ENCODE data around the gene PVR.

Gene PVR

GRCh38 chr19:44640518-44640917 is 3.2 kb upstream of the PVR start:
- CTCF ChIA-PET = interaction anchor here (0.6 to 2.1 kb wide), 3 partner anchors 16 to 74 kb away, joined by 3 to 8 read pairs (median 4); no protein-coding TSS in a partner anchor
- TF ChIP-seq MEIS1 (CRISPR knock-in tag; IDR thresholded peaks at IDR 0.05; ENCODE audit: borderline replicate concordance) (no peak), REST (tag by site-specific recombination; IDR thresholded peaks at IDR 0.05) (0 out of 2 replicates have a peak, but pooled peaks have one; percentile 21)
- Histone ChIP-seq H3K36me3 (ENCODE audit: control insufficient read depth in 2 of 2, insufficient read depth in 1 of 2, low read length in 2 of 2) (no peaks in the 10 kb centered on the region), H3K9me3 (ENCODE audit: control insufficient read depth, insufficient read depth, low read depth, low read length) (no peaks in the 10 kb centered on the region), H3K27ac (ENCODE audit: extremely low read depth, low read depth, low read length) (no peak overlapping the region), H3K4me3 (ENCODE audit: low read depth, low read length) (no peak overlapping the region), H3K4me1 (ENCODE audit: control insufficient read depth, insufficient read depth, low read length) (no peaks in the 10 kb centered on the region)
- POLR2A ChIA-PET = no interaction called here

GRCh38 chr19:44641501-44642265 is 2.0 kb upstream of the PVR start:
- Histone ChIP-seq H3K9me3 (ENCODE audit: control insufficient read depth, insufficient read depth, low read depth, low read length) (no peaks in the 10 kb centered on the region), H3K4me3 (ENCODE audit: low read depth, low read length) (no peak overlapping the region), H3K36me3 (ENCODE audit: control insufficient read depth in 2 of 2, insufficient read depth in 1 of 2, low read length in 2 of 2) (peaks cover 0 to 5% of the 10 kb centered on the region in 2 experiments; a peak in 2 of 3 replicates), H3K4me1 (ENCODE audit: control insufficient read depth, insufficient read depth, low read length) (no peaks in the 10 kb centered on the region), H3K27ac (ENCODE audit: extremely low read depth, low read depth, low read length) (no peak overlapping the region)
- CTCF ChIA-PET = interaction anchor here (0.5 to 2.1 kb wide), 6 partner anchors 9 to 71 kb away, joined by 3 to 8 read pairs (median 4); no protein-coding TSS in a partner anchor
- TF ChIP-seq ZNF548 (tag by site-specific recombination; IDR thresholded peaks at IDR 0.05) = no peak
- no peak for TF ChIP-seq ZNF133 (tag by site-specific recombination; IDR thresholded peaks at IDR 0.05)
- no peak for TF ChIP-seq ZNF701 (tag by site-specific recombination; IDR thresholded peaks at IDR 0.05)
- no peak for TF ChIP-seq ZNF658 (tag by site-specific recombination; IDR thresholded peaks at IDR 0.05)
- no peak for TF ChIP-seq SP2 (tag by site-specific recombination; IDR thresholded peaks at IDR 0.05)
- no peak for TF ChIP-seq ZNF169 (tag by site-specific recombination; IDR thresholded peaks at IDR 0.05)
- TF ChIP-seq ZNF433 (tag by site-specific recombination; IDR thresholded peaks at IDR 0.05; ENCODE audit: low read depth) = no peak
- no peak for TF ChIP-seq ZSCAN16 (tag by site-specific recombination; IDR thresholded peaks at IDR 0.05)
- POLR2A ChIA-PET = interaction anchor here (3.1 kb wide), 1 partner anchor 11 kb away, joined by 12 read pairs; no protein-coding TSS in a partner anchor

- Histone ChIP-seq H3K36me3 (ENCODE audit: control insufficient read depth in 2 of 2, insufficient read depth in 1 of 2, low read length in 2 of 2) (peaks cover under 1 to 10% of the 10 kb centered on the region in 2 experiments; a peak in 2 of 3 replicates), H3K27ac (ENCODE audit: extremely low read depth, low read depth, low read length) (no peak overlapping the region), H3K9me3 (ENCODE audit: control insufficient read depth, insufficient read depth, low read depth, low read length) (no peaks in the 10 kb centered on the region), H3K4me3 (ENCODE audit: low read depth, low read length) (no peak overlapping the region), H3K4me1 (ENCODE audit: control insufficient read depth, insufficient read depth, low read length) (no peaks in the 10 kb centered on the region)
- ChIA-PET CTCF (interaction anchor here (0.5 to 1.6 kb wide), 5 partner anchors 60 to 85 kb away, joined by 3 to 6 read pairs (median 3); no protein-coding TSS in a partner anchor), POLR2A (interaction anchor here (3.1 kb wide), 1 partner anchor 11 kb away, joined by 12 read pairs; no protein-coding TSS in a partner anchor)
- TF ChIP-seq ZNF596 (tag by site-specific recombination; IDR thresholded peaks at IDR 0.05) (peak; percentile 99), ZNF366 (tag by site-specific recombination; conservative IDR thresholded peaks at IDR 0.05) (peak; percentile 43; the same call in 1 of the 2 replicates), ZNF18 (tag by site-specific recombination; IDR thresholded peaks at IDR 0.05) (no peak), IKZF3 (tag by site-specific recombination; IDR thresholded peaks at IDR 0.05) (no peak), ZNF398 (tag by site-specific recombination; IDR thresholded peaks at IDR 0.05) (peak; percentile 54; the same call in 1 of the 2 replicates)
These were observed 1.3 kb upstream of the PVR start for GRCh38 chr19:44642377-44642776.

Measured in HEK293 (cell line).